H1 (cell line): Measurements from ENCODE around the gene RUBCN. TPM values are rescaled to one million over a fixed set of nuclear protein-coding genes. Genes with fewer than 3 reads are reported as not detected.

Experiments used
- CTCF ChIA-PET: fragments of 300-600 bp; sonication (Branson Sonifier 250); formaldehyde crosslinking; loops from one replicate; lab custom pipeline; 2021; ENCODE audit not compliant: partially characterized antibody; lab: Charles Lee
- POLR2A ChIA-PET: fragments of 300-600 bp; sonication (Branson Sonifier 250); formaldehyde crosslinking; loops from one replicate; lab custom pipeline; 2021; ENCODE audit warnings: inconsistent platforms; ENCODE audit not compliant: partially characterized antibody; lab: Charles Lee
- DNase-seq, 2 experiments: peaks; one replicate each; pipeline versions ENCODE4 v3.0.0 to v3.0.0-alpha.2; 2010 to 2022; ENCODE audit warnings: low spot score in 2 of 2, low read depth in 1 of 2, mixed read lengths in 1 of 2
- FAIRE-seq: peaks from 2 replicates; lab custom pipeline; 2011; peaks lifted over from hg19 to GRCh38; lab: Jason Lieb, UNC
- H2AFZ ChIP-seq: 2 replicates; pipeline ENCODE4 v1.8.1; 2012; ENCODE audit warnings: low read length, inconsistent platforms
- H2AK5ac ChIP-seq: 2 replicates; pipeline ENCODE4 v1.6.1; 2013; ENCODE audit warnings: low read depth, low read length
- H2BK120ac ChIP-seq: replicated peaks from 2 replicates; pipeline ENCODE3; 2013; ENCODE audit warnings: low read depth, low read length, inconsistent platforms
- H2BK12ac ChIP-seq: 2 replicates; pipeline ENCODE4 v1.6.1; 2013; ENCODE audit warnings: low read depth, low read length
- H2BK15ac ChIP-seq: 2 replicates; pipeline ENCODE4 v1.6.1; 2013; ENCODE audit warnings: low read length
- H2BK20ac ChIP-seq: 2 replicates; pipeline ENCODE4 v1.6.1; 2013; ENCODE audit warnings: low read length
- H2BK5ac ChIP-seq: 2 replicates; pipeline ENCODE4 v1.6.1; 2013; ENCODE audit warnings: low read depth, low read length
- H3K14ac ChIP-seq: 2 replicates; pipeline ENCODE4 v1.6.1; 2013; ENCODE audit warnings: inconsistent platforms; ENCODE audit not compliant: insufficient read length
- H3K18ac ChIP-seq: 2 replicates; pipeline ENCODE4 v1.6.1; 2013; ENCODE audit warnings: low read length; ENCODE audit errors: extremely low read depth
- H3K23ac ChIP-seq: 2 replicates; pipeline ENCODE4 v1.6.1; 2013; ENCODE audit warnings: inconsistent platforms; ENCODE audit not compliant: insufficient read length
- H3K23me2 ChIP-seq: 2 replicates; pipeline ENCODE4 v1.6.1; 2013; ENCODE audit warnings: low read depth, low read length
- H3K27ac ChIP-seq: 2 replicates; pipeline ENCODE4 v1.6.1; 2011; ENCODE audit warnings: low read depth, low read length, inconsistent platforms
- H3K27me3 ChIP-seq, 4 experiments: replicated peaks in 1 of 4; 1 replicate in 1 of 4; 2 replicates in 3 of 4; pipeline versions ENCODE4 v1.6.1 to v1.8.1; 2011 to 2013; ENCODE audit warnings: low read length in 3 of 4, mild to moderate bottlenecking in 3 of 4, inconsistent platforms in 2 of 4, mixed read lengths in 2 of 4, moderate library complexity in 1 of 4; ENCODE audit not compliant: control insufficient read depth in 3 of 4, insufficient read depth in 3 of 4; ENCODE audit errors: extremely low read depth in 1 of 4
- H3K36me3 ChIP-seq, 4 experiments: 2 replicates each; pipeline versions ENCODE4 v1.6.1 to v1.8.1; 2011 to 2013; ENCODE audit warnings: mild to moderate bottlenecking in 4 of 4, low read length in 3 of 4, moderate library complexity in 2 of 4, control low read depth in 1 of 4, inconsistent platforms in 1 of 4; ENCODE audit not compliant: insufficient read depth in 4 of 4, control insufficient read depth in 2 of 4
- H3K4ac ChIP-seq: replicated peaks from 2 replicates; pipeline ENCODE3; 2013; ENCODE audit warnings: low read length, low read depth, mixed read lengths, inconsistent platforms; ENCODE audit not compliant: insufficient read length
- H3K4me1 ChIP-seq, 4 experiments: replicated peaks in 1 of 4; 1 replicate in 1 of 4; 2 replicates in 3 of 4; pipeline versions ENCODE4 v1.6.1 to v1.8.1; 2011 to 2013; ENCODE audit warnings: low read length in 3 of 4, inconsistent platforms in 2 of 4, mixed read lengths in 1 of 4; ENCODE audit not compliant: insufficient read depth in 4 of 4, control insufficient read depth in 3 of 4
- H3K4me2 ChIP-seq, 2 experiments: 2 replicates each; pipeline versions ENCODE4 v1.6.1 to v1.8.1; 2011 to 2013; ENCODE audit warnings: low read depth in 2 of 2, low read length in 2 of 2, control low read depth in 1 of 2, inconsistent platforms in 1 of 2, mild to moderate bottlenecking in 1 of 2; ENCODE audit not compliant: insufficient read depth in 1 of 2
- H3K4me3 ChIP-seq, 4 experiments: fragments of 200-600, 300-600 bp in 1 of 4; sonication (generic), shearing (Covaris generic), sonication (Bioruptor Twin) in 1 of 4; 2 replicates each; pipeline versions ENCODE4 v1.5.1 to v1.8.1; 2011 to 2016; ENCODE audit warnings: low read length in 4 of 4, low read depth in 3 of 4, control low read depth in 2 of 4, inconsistent platforms in 2 of 4, mild to moderate bottlenecking in 2 of 4, mixed read lengths in 1 of 4, moderate library complexity in 1 of 4; ENCODE audit not compliant: insufficient read depth in 2 of 4; ENCODE audit errors: extremely low read depth in 1 of 4
- H3K56ac ChIP-seq: replicated peaks from 2 replicates; pipeline ENCODE3; 2013; ENCODE audit warnings: low read depth, mild to moderate bottlenecking, mixed read lengths, low read length, inconsistent platforms; ENCODE audit not compliant: insufficient read length
- H3K79me1 ChIP-seq: 2 replicates; pipeline ENCODE4 v1.6.1; 2013; ENCODE audit warnings: low read depth, low read length, control low read depth
- H3K79me2 ChIP-seq, 2 experiments: 2 replicates each; pipeline versions ENCODE4 v1.6.1 to v1.8.1; 2012 to 2013; ENCODE audit warnings: low read length in 2 of 2, mild to moderate bottlenecking in 2 of 2, inconsistent platforms in 1 of 2; ENCODE audit not compliant: insufficient read depth in 2 of 2, control insufficient read depth in 1 of 2
- H3K9ac ChIP-seq, 4 experiments: replicated peaks in 1 of 4; 1 replicate in 1 of 4; 2 replicates in 3 of 4; pipeline versions ENCODE4 v1.6.1 to v1.8.1; 2011 to 2013; ENCODE audit warnings: low read depth in 3 of 4, low read length in 3 of 4, control low read depth in 2 of 4, mild to moderate bottlenecking in 2 of 4, moderate library complexity in 2 of 4, inconsistent platforms in 1 of 4; ENCODE audit errors: extremely low read depth in 1 of 4
- H3K9me3 ChIP-seq, 2 experiments: 2 replicates each; pipeline versions ENCODE4 v1.6.1 to v1.8.1; 2012 to 2013; ENCODE audit warnings: mild to moderate bottlenecking in 2 of 2, moderate library complexity in 2 of 2, control low read depth in 1 of 2, inconsistent platforms in 1 of 2, low read depth in 1 of 2, low read length in 1 of 2, mixed read lengths in 1 of 2; ENCODE audit not compliant: insufficient read depth in 2 of 2
- H4K20me1 ChIP-seq, 2 experiments: replicated peaks in 1 of 2; 2 replicates each; pipeline versions ENCODE3 to v1.8.1; 2011 to 2013; ENCODE audit warnings: inconsistent platforms in 2 of 2, low read length in 2 of 2, mild to moderate bottlenecking in 1 of 2; ENCODE audit not compliant: insufficient read depth in 2 of 2, control insufficient read depth in 1 of 2
- H4K5ac ChIP-seq: 2 replicates; pipeline ENCODE4 v1.6.1; 2013; ENCODE audit warnings: low read length, low read depth, mixed read lengths, inconsistent platforms; ENCODE audit not compliant: insufficient read length
- H4K8ac ChIP-seq: 2 replicates; pipeline ENCODE4 v1.8.0; 2013; ENCODE audit warnings: mild to moderate bottlenecking, moderate library complexity, low read length, inconsistent platforms; ENCODE audit not compliant: insufficient read depth; ENCODE audit errors: extremely low read depth
- H4K91ac ChIP-seq: replicated peaks from 2 replicates; pipeline ENCODE3; 2013; ENCODE audit warnings: low read length, mixed read lengths, inconsistent platforms; ENCODE audit not compliant: insufficient read length
- CBX8 ChIP-seq: fragments of 300-800, 300-1000 bp; sonication (generic); IDR thresholded peaks from 2 replicates; pipeline ENCODE4 v1.7.1; 2016; ENCODE audit warnings: low read depth, low read length, borderline replicate concordance
- EP300 ChIP-seq, 2 experiments: IDR thresholded peaks; 1 replicate in 1 of 2; 2 replicates in 1 of 2; pipeline ENCODE4 v1.6.1; 2011 to 2012; ENCODE audit warnings: low read depth in 2 of 2, low read length in 2 of 2, mild to moderate bottlenecking in 2 of 2, borderline replicate concordance in 1 of 2, inconsistent platforms in 1 of 2, moderate library complexity in 1 of 2
- KDM4A ChIP-seq: IDR thresholded peaks from one replicate; pipeline ENCODE4 v1.7.1; 2012; ENCODE audit warnings: low read depth, mild to moderate bottlenecking, moderate library complexity, low read length, inconsistent platforms; ENCODE audit not compliant: severe bottlenecking
- KDM5A ChIP-seq: fragments of 200-600 bp; IDR thresholded peaks from 2 replicates; pipeline ENCODE4 v1.7.1; 2012; ENCODE audit warnings: mild to moderate bottlenecking, low read length, inconsistent platforms, mixed read lengths
- POLR2A ChIP-seq, 2 experiments: IDR thresholded peaks; 1 replicate in 1 of 2; 2 replicates in 1 of 2; pipeline ENCODE4 v1.6.1; 2011; ENCODE audit warnings: low read depth in 2 of 2, low read length in 2 of 2, mild to moderate bottlenecking in 2 of 2; ENCODE audit errors: control extremely low read depth in 1 of 2
- RXRA ChIP-seq: IDR thresholded peaks from 2 replicates; pipeline ENCODE4 v1.6.1; 2011; ENCODE audit warnings: low read depth, mild to moderate bottlenecking, low read length, moderate library complexity; ENCODE audit not compliant: insufficient read depth
- SIN3A ChIP-seq, 2 experiments: IDR thresholded peaks in 1 of 2; conservative IDR thresholded peaks in 1 of 2; 2 replicates each; pipeline ENCODE4 v1.6.1; 2011 to 2012; ENCODE audit warnings: low read length in 2 of 2, improper control_type of control experiment in 1 of 2, low read depth in 1 of 2, mild to moderate bottlenecking in 1 of 2
- WGBS, 2 experiments: shearing (Covaris generic) in 1 of 2; methylation state at CpG; one replicate each; pipeline versions ENCODE4 v1.1.6 to v1.1.7; 2013 to 2015; ENCODE audit warnings: low lambda C conversion rate in 2 of 2, mixed read lengths in 2 of 2, inconsistent platforms in 1 of 2, low coverage in 1 of 2, missing lambda C conversion rate in 1 of 2; ENCODE audit not compliant: insufficient replicate concordance in 2 of 2, insufficient coverage in 1 of 2, insufficient read length in 1 of 2; ENCODE audit errors: extremely low coverage in 1 of 2, missing lambda C conversion rate in 1 of 2; 5-methylcytosine and 5-hydroxymethylcytosine counted together
- polyA plus RNA-seq, 7 experiments: library from polyadenylated mRNA; depleted of rRNA in 3 of 7; stranded (reverse) in 5 of 7; unstranded in 2 of 7; fragments of >200 nt in 5 of 7; fragments of 200-250 nt in 2 of 7; gene quantifications; 1 replicate in 5 of 7; 2 replicates in 1 of 7; 4 replicates in 1 of 7; pipeline versions ENCODE4 v1.2.1 to v1.2.3, GENCODE V29; 2011 to 2013; ENCODE audit warnings: missing spikeins in 2 of 7, mixed read lengths in 2 of 7
- total RNA-seq: library from RNA; stranded (reverse); fragmentation: NEBNext Ultra II Directional; extraction: Animal tissue kit (Norgen Biotek cat#: 25700); gene quantifications from 2 replicates; pipeline ENCODE4 v1.2.1, GENCODE V29; 2021

The RUBCN gene
- total and polyA plus RNA-seq, 2 of the 8 experiments (the other 6 are each of a cell fraction or from before 2014, with no cell fraction given): 9.3 to 21.9 TPM

DNA sequence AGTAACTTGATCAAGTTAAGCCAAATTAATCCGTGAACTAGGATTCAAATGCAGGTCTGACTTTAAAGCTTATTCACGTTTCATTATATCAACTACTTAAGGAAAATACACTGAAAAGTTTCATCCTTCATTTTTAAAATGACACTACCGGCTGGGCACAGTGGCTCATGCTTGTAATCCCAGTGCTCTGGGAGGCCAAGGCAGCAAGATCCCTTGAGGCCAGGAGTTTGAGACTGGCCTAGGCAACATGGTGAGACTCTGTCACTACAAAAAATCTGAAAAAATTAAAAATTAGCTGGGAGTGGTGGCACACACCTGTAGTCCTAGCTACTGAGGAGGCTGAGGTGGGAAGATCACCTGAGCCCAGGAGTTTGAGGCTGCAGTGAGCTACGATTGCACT is 3.7 kb downstream of the RUBCN start:
- Histone ChIP-seq H3K27ac (no peak overlapping the region), H3K14ac (no peak overlapping the region), H4K8ac (no peak overlapping the region), H3K4me3 (no peak overlapping the region), H2BK5ac (no peak overlapping the region), H3K9me3 (no peaks in the 10 kb centered on the region), H4K91ac (no peak overlapping the region), H3K23ac (no peak overlapping the region), H3K27me3 (no peaks in the 10 kb centered on the region), H4K5ac (no peak overlapping the region), H3K9ac (no peak overlapping the region), H3K56ac (no peak overlapping the region), H2BK15ac (no peak overlapping the region), H2BK20ac (no peak overlapping the region), H2AFZ (no peak overlapping the region), H4K20me1 (peaks cover 0 to 8% of the 10 kb centered on the region in 2 experiments), H3K79me2 (peaks cover 0 to 10% of the 10 kb centered on the region in 2 experiments; a peak in 2 of 4 replicates), H3K4me1 (no peaks in the 10 kb centered on the region; a peak in 1 of 7 replicates), H2AK5ac (no peak overlapping the region), H3K18ac (no peak overlapping the region), H2BK120ac (no peak overlapping the region), H3K79me1 (no peaks in the 10 kb centered on the region; the same call in 1 of the 2 replicates), H3K4me2 (no peak overlapping the region), H3K36me3 (no peaks in the 10 kb centered on the region), H3K4ac (no peak overlapping the region), H2BK12ac (no peak overlapping the region), H3K23me2 (peaks cover 11% of the 10 kb centered on the region)
- no peak for DNase-seq
- ChIA-PET CTCF (interaction anchor here (1.3 to 1.5 kb wide), 3 partner anchors 12 to 51 kb away, joined by 3 to 5 read pairs (median 5); no protein-coding TSS in a partner anchor), POLR2A (no interaction called here)
- TF ChIP-seq RXRA: no peak
- TF ChIP-seq CBX8: no peak
- no peak for TF ChIP-seq KDM4A
- no peak for TF ChIP-seq EP300 (IDR thresholded peaks at IDR 0.05; ENCODE audit: borderline replicate concordance in 1 of 2, low read depth in 2 of 2, low read length in 2 of 2)
- TF ChIP-seq POLR2A (IDR thresholded peaks at IDR 0.05; ENCODE audit: control extremely low read depth in 1 of 2, low read depth in 2 of 2, low read length in 2 of 2): no peak
- no peak for TF ChIP-seq KDM5A
- no peak for TF ChIP-seq SIN3A (conservative IDR thresholded peaks at IDR 0.05 in 1 of 2, IDR thresholded peaks at IDR 0.05 in 1 of 2; ENCODE audit: low read depth in 1 of 2, low read length in 2 of 2)
- FAIRE-seq: no peak
- 95% methylated on average over 4 of the region's 4 CpGs; no CpG with 5 or more reads in 1 of the 2 experiments for WGBS, 2 experiments
